K562 (cell line): ENCODE results near the gene ANAPC16. TPM values are rescaled to one million over a fixed set of nuclear protein-coding genes. Genes with fewer than 3 reads are reported as not detected.

Experiments used
- C11orf30 ChIP-seq: fragments of 450-650 bp; IDR thresholded peaks from 2 replicates; pipeline ENCODE4 v1.6.1; 2016; ENCODE audit warnings: low read depth, mild to moderate bottlenecking
- DDX20 ChIP-seq: fragments of 450-650 bp; IDR thresholded peaks from 2 replicates; pipeline ENCODE4 v1.6.1; 2016; ENCODE audit warnings: missing genetic modification characterization, low read depth, mild to moderate bottlenecking, missing compliant biosample characterization, moderate library complexity
- EP300 ChIP-seq: IDR thresholded peaks from 2 replicates; pipeline ENCODE4 v1.6.1; 2012; ENCODE audit warnings: low read length, improper control_type of control experiment
- GABPB1 ChIP-seq: sonication (generic); formaldehyde crosslinking; IDR thresholded peaks from 2 replicates; pipeline ENCODE4 v1.8.0; 2022; ENCODE audit warnings: mild to moderate bottlenecking, missing genetic modification reagents
- HNRNPUL1 ChIP-seq: fragments of 200-400 bp; formaldehyde crosslinking; IDR thresholded peaks from 2 replicates; pipeline ENCODE4 v1.6.1; 2017; ENCODE audit warnings: low read length
- OTX1 ChIP-seq: fragments of 450-650 bp; formaldehyde crosslinking; IDR thresholded peaks from 2 replicates; pipeline ENCODE4 v1.4.0; 2022; ENCODE audit warnings: mild to moderate bottlenecking
- PBX2 ChIP-seq, 2 experiments: IDR thresholded peaks in 1 of 2; conservative IDR thresholded peaks in 1 of 2; 2 replicates each; pipeline ENCODE4 v1.6.1; 2016; ENCODE audit warnings: low read depth in 2 of 2, mild to moderate bottlenecking in 1 of 2, missing compliant biosample characterization in 1 of 2, missing genetic modification characterization in 1 of 2, moderate library complexity in 1 of 2
- PTBP1 ChIP-seq: fragments of 200-400 bp; formaldehyde crosslinking; IDR thresholded peaks from 2 replicates; pipeline ENCODE4 v1.6.1; 2017; ENCODE audit warnings: low read depth, low read length
- RAD21 ChIP-seq, 2 experiments: fragments of 250-450 bp in 1 of 2; fragments of 450-650 bp in 1 of 2; sonication (Bioruptor Pico) in 1 of 2; formaldehyde crosslinking in 1 of 2; IDR thresholded peaks in 1 of 2; conservative IDR thresholded peaks in 1 of 2; 2 replicates each; pipeline versions ENCODE4 v1.4.0 to v1.8.0; 2020 to 2022; ENCODE audit warnings: mild to moderate bottlenecking in 2 of 2, moderate library complexity in 1 of 2
- SMARCB1 ChIP-seq: IDR thresholded peaks from 2 replicates; pipeline ENCODE4 v1.6.1; 2011; ENCODE audit warnings: improper control_type of control experiment, low read depth; ENCODE audit not compliant: insufficient read length
- ZBTB8A ChIP-seq: fragments of 450-650 bp; IDR thresholded peaks from 2 replicates; pipeline ENCODE4 v1.6.1; 2018; ENCODE audit warnings: mild to moderate bottlenecking, moderate library complexity; ENCODE audit not compliant: partially characterized antibody
- ZNF507 ChIP-seq: conservative IDR thresholded peaks from 2 replicates; pipeline ENCODE4 v1.6.1; 2017; ENCODE audit warnings: missing genetic modification characterization, missing compliant biosample characterization
- ZNF583 ChIP-seq: fragments of 250-450 bp; sonication (Bioruptor Pico); IDR thresholded peaks from 2 replicates; pipeline ENCODE4 v1.4.0; 2020
- ZNF766 ChIP-seq: fragments of 200-800 bp; sonication (Bioruptor generic); conservative IDR thresholded peaks from 2 replicates; pipeline ENCODE4 v1.6.1; 2016; ENCODE audit warnings: missing genetic modification characterization, missing compliant biosample characterization
- polyA plus RNA-seq, 8 experiments: library from polyadenylated mRNA; depleted of rRNA in 4 of 8; stranded (reverse) in 5 of 8; unstranded in 3 of 8; fragments of >200 nt; fragmentation: Nextera tagmentation in 2 of 8; fragmentation: Illumina TruSeq in 1 of 8; extraction: Ambion mirVana in 2 of 8; extraction: Trizol in 1 of 8; gene quantifications; 2 replicates each; pipeline versions ENCODE4 v1.2.1 to v1.2.3, GENCODE V29; 2011 to 2014; ENCODE audit warnings: inconsistent platforms in 1 of 8, missing spikeins in 1 of 8
- total RNA-seq, 7 experiments: library from RNA; depleted of rRNA in 6 of 7; stranded (reverse); fragments of >200 nt in 6 of 7; fragmentation: Illumina TruSeq in 2 of 7; extraction: Trizol in 2 of 7; gene quantifications; 2 replicates each; pipeline versions ENCODE4 v1.2.1 to v1.2.3, GENCODE V29; 2011 to 2021; ENCODE audit warnings: low replicate concordance in 1 of 7
- TF ChIP-seq, protein P1 (sequence below), 2 experiments: fragments of 450-650 bp in 1 of 2; IDR thresholded peaks; 2 replicates each; pipeline ENCODE4 v1.6.1; 2011 to 2017; ENCODE audit warnings: low read depth in 2 of 2, antibody characterized with exemption in 1 of 2, borderline replicate concordance in 1 of 2, low read length in 1 of 2, mild to moderate bottlenecking in 1 of 2, mixed read lengths in 1 of 2; ENCODE audit not compliant: control insufficient read depth in 1 of 2
- TF ChIP-seq, protein P2 (sequence below): fragments of 450-650 bp; formaldehyde crosslinking; IDR thresholded peaks from 2 replicates; pipeline ENCODE4 v1.4.0; 2020; ENCODE audit warnings: mild to moderate bottlenecking, mixed read lengths
- TF ChIP-seq, protein P3 (sequence below): fragments of 450-650 bp; IDR thresholded peaks from 2 replicates; pipeline ENCODE4 v1.6.1; 2016; ENCODE audit warnings: missing biosample characterization, missing genetic modification characterization

The ANAPC16 gene
- total and polyA plus RNA-seq, 9 of the 15 experiments (the other 6 are each of a cell fraction or from before 2014, with no cell fraction given), result 42.6 to 208 (median 108) TPM

- TF ChIP-seq ZNF766 (CRISPR knock-in tag) (peak; percentile 67; the same call in 1 of the 2 replicates), ZNF507 (tag) (no peak), RAD21 (CRISPR knock-in tag; conservative IDR thresholded peaks at IDR 0.05 in 1 of 2, IDR thresholded peaks at IDR 0.05 in 1 of 2) (peak in 1 of 2 experiments; percentile 23; a peak in 1 of 4 replicates), C11orf30 (no peak), OTX1 (no peak), ZNF583 (CRISPR knock-in tag) (no peak), DDX20 (tag) (no peak), EP300 (peak; percentile 82), HNRNPUL1 (no peak), GABPB1 (0 out of 2 replicates have a peak, but pooled peaks have one; percentile 18), PBX2 (CRISPR knock-in tag; IDR thresholded peaks at IDR 0.05; ENCODE audit: low read depth) (no peak), PBX2 (tag; conservative IDR thresholded peaks at IDR 0.05; ENCODE audit: low read depth) (no peak), SMARCB1 (no peak), PTBP1 (no peak), ZBTB8A (no peak)
- TF ChIP-seq, protein P1, sequence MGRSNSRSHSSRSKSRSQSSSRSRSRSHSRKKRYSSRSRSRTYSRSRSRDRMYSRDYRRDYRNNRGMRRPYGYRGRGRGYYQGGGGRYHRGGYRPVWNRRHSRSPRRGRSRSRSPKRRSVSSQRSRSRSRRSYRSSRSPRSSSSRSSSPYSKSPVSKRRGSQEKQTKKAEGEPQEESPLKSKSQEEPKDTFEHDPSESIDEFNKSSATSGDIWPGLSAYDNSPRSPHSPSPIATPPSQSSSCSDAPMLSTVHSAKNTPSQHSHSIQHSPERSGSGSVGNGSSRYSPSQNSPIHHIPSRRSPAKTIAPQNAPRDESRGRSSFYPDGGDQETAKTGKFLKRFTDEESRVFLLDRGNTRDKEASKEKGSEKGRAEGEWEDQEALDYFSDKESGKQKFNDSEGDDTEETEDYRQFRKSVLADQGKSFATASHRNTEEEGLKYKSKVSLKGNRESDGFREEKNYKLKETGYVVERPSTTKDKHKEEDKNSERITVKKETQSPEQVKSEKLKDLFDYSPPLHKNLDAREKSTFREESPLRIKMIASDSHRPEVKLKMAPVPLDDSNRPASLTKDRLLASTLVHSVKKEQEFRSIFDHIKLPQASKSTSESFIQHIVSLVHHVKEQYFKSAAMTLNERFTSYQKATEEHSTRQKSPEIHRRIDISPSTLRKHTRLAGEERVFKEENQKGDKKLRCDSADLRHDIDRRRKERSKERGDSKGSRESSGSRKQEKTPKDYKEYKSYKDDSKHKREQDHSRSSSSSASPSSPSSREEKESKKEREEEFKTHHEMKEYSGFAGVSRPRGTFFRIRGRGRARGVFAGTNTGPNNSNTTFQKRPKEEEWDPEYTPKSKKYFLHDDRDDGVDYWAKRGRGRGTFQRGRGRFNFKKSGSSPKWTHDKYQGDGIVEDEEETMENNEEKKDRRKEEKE (IDR thresholded peaks at IDR 0.05; ENCODE audit: borderline replicate concordance in 1 of 2, control insufficient read depth in 1 of 2, low read depth in 2 of 2, low read length in 1 of 2), result no peak
- TF ChIP-seq, protein P2, sequence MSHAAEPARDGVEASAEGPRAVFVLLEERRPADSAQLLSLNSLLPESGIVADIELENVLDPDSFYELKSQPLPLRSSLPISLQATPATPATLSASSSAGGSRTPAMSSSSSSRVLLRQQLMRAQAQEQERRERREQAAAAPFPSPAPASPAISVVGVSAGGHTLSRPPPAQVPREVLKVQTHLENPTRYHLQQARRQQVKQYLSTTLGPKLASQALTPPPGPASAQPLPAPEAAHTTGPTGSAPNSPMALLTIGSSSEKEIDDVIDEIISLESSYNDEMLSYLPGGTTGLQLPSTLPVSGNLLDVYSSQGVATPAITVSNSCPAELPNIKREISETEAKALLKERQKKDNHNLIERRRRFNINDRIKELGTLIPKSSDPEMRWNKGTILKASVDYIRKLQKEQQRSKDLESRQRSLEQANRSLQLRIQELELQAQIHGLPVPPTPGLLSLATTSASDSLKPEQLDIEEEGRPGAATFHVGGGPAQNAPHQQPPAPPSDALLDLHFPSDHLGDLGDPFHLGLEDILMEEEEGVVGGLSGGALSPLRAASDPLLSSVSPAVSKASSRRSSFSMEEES (CRISPR knock-in tag), result no peak
- TF ChIP-seq, protein P3, sequence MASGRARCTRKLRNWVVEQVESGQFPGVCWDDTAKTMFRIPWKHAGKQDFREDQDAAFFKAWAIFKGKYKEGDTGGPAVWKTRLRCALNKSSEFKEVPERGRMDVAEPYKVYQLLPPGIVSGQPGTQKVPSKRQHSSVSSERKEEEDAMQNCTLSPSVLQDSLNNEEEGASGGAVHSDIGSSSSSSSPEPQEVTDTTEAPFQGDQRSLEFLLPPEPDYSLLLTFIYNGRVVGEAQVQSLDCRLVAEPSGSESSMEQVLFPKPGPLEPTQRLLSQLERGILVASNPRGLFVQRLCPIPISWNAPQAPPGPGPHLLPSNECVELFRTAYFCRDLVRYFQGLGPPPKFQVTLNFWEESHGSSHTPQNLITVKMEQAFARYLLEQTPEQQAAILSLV (tag), result no peak
These were observed 41.5 kb downstream of the ANAPC16 start (continued) for GRCh38 chr10:72257051-72257892.
